ENCODE data around the gene PNMA6E. TPM values are rescaled to one million over a fixed set of nuclear protein-coding genes. Genes with fewer than 3 reads are reported as not detected.

The PNMA6E gene
- total and polyA plus RNA-seq, 9 of the 15 experiments (the other 6 are each of a cell fraction or from before 2014, with no cell fraction given): 0.03 TPM; not detected in 8

DNA sequence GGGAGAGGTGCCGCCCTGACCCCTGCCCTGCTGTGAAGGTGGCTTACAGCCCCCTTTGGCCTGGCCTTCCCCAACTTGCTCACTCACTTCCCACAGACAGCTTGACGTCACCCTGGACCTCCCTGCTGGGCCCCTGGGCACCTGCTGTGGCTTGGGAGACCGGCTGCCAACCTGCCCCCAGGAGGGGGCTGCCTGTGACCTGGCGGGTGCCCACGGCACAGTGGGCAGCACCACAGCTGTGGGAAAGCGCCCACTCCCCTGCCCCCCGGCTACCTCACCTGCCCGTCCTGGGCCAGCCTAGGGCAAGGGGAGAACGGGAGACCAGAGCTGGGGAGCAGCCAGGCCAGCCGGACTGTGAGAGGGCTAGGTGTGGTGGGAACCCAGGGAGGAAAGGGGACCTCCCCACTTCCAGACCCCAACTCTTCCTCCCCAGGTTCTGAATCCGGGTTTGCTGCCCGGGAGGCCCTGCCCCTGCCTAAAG lies 7.8 kb upstream of the PNMA6E start:
- H2AFZ ChIP-seq (ENCODE audit: low read depth, low read length): no peak overlapping the region
- 83% methylated on average over 2 of the region's 12 CpGs for WGBS (ENCODE audit: insufficient coverage, low coverage, missing lambda C conversion rate)
- H3K9me3 ChIP-seq (replicated peaks; ENCODE audit: control insufficient read depth, insufficient read depth, low read depth, low read length): no peaks in the 10 kb centered on the region
- TF ChIP-seq, protein P1, sequence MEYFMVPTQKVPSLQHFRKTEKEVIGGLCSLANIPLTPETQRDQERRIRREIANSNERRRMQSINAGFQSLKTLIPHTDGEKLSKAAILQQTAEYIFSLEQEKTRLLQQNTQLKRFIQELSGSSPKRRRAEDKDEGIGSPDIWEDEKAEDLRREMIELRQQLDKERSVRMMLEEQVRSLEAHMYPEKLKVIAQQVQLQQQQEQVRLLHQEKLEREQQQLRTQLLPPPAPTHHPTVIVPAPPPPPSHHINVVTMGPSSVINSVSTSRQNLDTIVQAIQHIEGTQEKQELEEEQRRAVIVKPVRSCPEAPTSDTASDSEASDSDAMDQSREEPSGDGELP (CRISPR knock-in tag; IDR thresholded peaks at IDR 0.05; ENCODE audit: borderline replicate concordance): no peak
- no peak for TF ChIP-seq ZNF41 (CRISPR knock-in tag; conservative IDR thresholded peaks at IDR 0.05)
- no peak overlapping the region for H3K27ac ChIP-seq (ENCODE audit: extremely low read depth, low read depth, low read length)
- H3K9me1 ChIP-seq (ENCODE audit: control insufficient read depth, insufficient read depth, low read length): no peaks in the 10 kb centered on the region
- H3K27me3 ChIP-seq (ENCODE audit: control insufficient read depth in 2 of 2, insufficient read depth in 2 of 2, low read length in 2 of 2): no peaks in the 10 kb centered on the region
- no peak for ATAC-seq
- in situ Hi-C loops (cut with MboI) (no loop called here), intact Hi-C loops (cut with micrococcal nuclease) (no loop called here)
- no peak overlapping the region for H3K4me2 ChIP-seq (ENCODE audit: insufficient read depth, low read length)
- H3K4me3 ChIP-seq: no peak overlapping the region
- FAIRE-seq: no peak
- DNase-seq (ENCODE audit: extremely low read depth in 1 of 4, low spot score in 3 of 4): no peak
- ChIA-PET CTCF (ENCODE audit: low intra/inter-chr PET ratio) (no interaction called here), POLR2A (interaction anchor here (0.6 kb wide), 1 partner anchor 684 kb away, joined by 4 read pairs; no protein-coding TSS in a partner anchor)
- peaks cover 15 to 61% of the 10 kb centered on the region in 2 experiments; a peak in 4 of 5 replicates for H3K4me1 ChIP-seq (replicated peaks in 1 of 2; ENCODE audit: control insufficient read depth in 2 of 2, insufficient read depth in 2 of 2, low read length in 2 of 2)
- peak overlapping the region in 1 of 2 experiments; percentile 35; a peak in 1 of 4 replicates for H3K9ac ChIP-seq (ENCODE audit: insufficient read depth in 1 of 2, low read depth in 2 of 2, low read length in 2 of 2)
- no peaks in the 10 kb centered on the region for H4K20me1 ChIP-seq (replicated peaks; ENCODE audit: control insufficient read depth, insufficient read depth, low read length)
- H3K36me3 ChIP-seq (ENCODE audit: control insufficient read depth, insufficient read depth, low read length): no peaks in the 10 kb centered on the region
- H3K79me2 ChIP-seq (ENCODE audit: control insufficient read depth, insufficient read depth, low read length): peaks cover 9% of the 10 kb centered on the region
- no TSS peak for BruUV-seq (replicated peaks)

DNA sequence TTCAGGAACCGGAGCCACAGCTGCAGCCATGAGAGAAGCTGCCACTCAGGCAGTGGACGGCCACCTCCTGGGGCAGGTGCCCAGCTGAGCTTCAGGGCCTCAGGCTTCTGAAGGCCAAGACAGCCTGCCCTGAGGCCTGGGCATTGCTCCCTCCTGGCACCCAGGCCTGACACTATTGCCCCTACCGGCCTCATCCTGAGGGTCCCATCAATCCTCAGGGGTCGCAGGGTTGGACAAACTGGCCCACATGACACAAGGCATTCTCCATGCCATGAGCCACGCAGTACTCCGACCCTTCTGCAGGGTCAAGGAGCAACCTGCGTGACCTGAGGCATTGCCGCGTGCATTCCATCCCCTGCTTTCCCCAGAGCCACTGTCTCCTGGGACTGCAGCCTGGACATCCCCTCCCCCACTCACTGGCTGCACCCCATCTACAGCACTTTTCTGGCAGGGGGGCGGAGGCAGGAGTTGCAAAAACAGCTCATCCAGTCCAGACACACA lies 7.1 kb upstream of the PNMA6E start:
- POLR2A ChIA-PET: interaction anchor here (0.6 kb wide), 1 partner anchor 685 kb away, joined by 4 read pairs; no protein-coding TSS in a partner anchor
- Histone ChIP-seq H4K20me1 (replicated peaks; ENCODE audit: control insufficient read depth, insufficient read depth, low read length) (no peaks in the 10 kb centered on the region), H2AFZ (ENCODE audit: low read depth, low read length) (peak overlapping the region; percentile 79), H3K36me3 (ENCODE audit: control insufficient read depth, insufficient read depth, low read length) (no peaks in the 10 kb centered on the region), H3K4me1 (replicated peaks in 1 of 2; ENCODE audit: control insufficient read depth in 2 of 2, insufficient read depth in 2 of 2, low read length in 2 of 2) (peaks cover 15 to 55% of the 10 kb centered on the region in 2 experiments; a peak in 4 of 5 replicates), H3K79me2 (ENCODE audit: control insufficient read depth, insufficient read depth, low read length) (peaks cover 9% of the 10 kb centered on the region), H3K27ac (ENCODE audit: extremely low read depth, low read depth, low read length) (no peak overlapping the region), H3K9me1 (ENCODE audit: control insufficient read depth, insufficient read depth, low read length) (no peaks in the 10 kb centered on the region), H3K27me3 (ENCODE audit: control insufficient read depth in 2 of 2, insufficient read depth in 2 of 2, low read length in 2 of 2) (no peaks in the 10 kb centered on the region), H3K4me2 (ENCODE audit: insufficient read depth, low read length) (no peak overlapping the region), H3K4me3 (no peak overlapping the region), H3K9ac (ENCODE audit: insufficient read depth in 1 of 2, low read depth in 2 of 2, low read length in 2 of 2) (peak overlapping the region in 1 of 2 experiments; percentile 74; a peak in 2 of 4 replicates), H3K9me3 (replicated peaks; ENCODE audit: control insufficient read depth, insufficient read depth, low read depth, low read length) (no peaks in the 10 kb centered on the region)
- in situ Hi-C loops (cut with MboI): no loop called here
- TF ChIP-seq NFIX (CRISPR knock-in tag; IDR thresholded peaks at IDR 0.05; ENCODE audit: low read depth): no peak
- TF ChIP-seq, protein P2, sequence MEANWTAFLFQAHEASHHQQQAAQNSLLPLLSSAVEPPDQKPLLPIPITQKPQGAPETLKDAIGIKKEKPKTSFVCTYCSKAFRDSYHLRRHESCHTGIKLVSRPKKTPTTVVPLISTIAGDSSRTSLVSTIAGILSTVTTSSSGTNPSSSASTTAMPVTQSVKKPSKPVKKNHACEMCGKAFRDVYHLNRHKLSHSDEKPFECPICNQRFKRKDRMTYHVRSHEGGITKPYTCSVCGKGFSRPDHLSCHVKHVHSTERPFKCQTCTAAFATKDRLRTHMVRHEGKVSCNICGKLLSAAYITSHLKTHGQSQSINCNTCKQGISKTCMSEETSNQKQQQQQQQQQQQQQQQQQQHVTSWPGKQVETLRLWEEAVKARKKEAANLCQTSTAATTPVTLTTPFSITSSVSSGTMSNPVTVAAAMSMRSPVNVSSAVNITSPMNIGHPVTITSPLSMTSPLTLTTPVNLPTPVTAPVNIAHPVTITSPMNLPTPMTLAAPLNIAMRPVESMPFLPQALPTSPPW (CRISPR knock-in tag; IDR thresholded peaks at IDR 0.05): 0 out of 2 replicates have a peak, but pooled peaks have one; percentile 10
- WGBS (ENCODE audit: insufficient coverage, low coverage, missing lambda C conversion rate): 81% methylated on average over 5 of the region's 10 CpGs
- CTCF ChIA-PET (ENCODE audit: low intra/inter-chr PET ratio): no interaction called here
- no peak for FAIRE-seq
- intact Hi-C loops (cut with micrococcal nuclease): no loop called here
- DNase-seq (ENCODE audit: extremely low read depth in 1 of 4, low spot score in 3 of 4): no peak
- ATAC-seq: no peak
- BruUV-seq (replicated peaks): no TSS peak

All from K562 (cell line).